ENCODE data around the gene PPFIA4. TPM values are rescaled to one million over a fixed set of nuclear protein-coding genes. Genes with fewer than 3 reads are reported as not detected.

PPFIA4 gene
- total RNA-seq, 1 experiment from 2014 or later, result 3.0 TPM

DNA sequence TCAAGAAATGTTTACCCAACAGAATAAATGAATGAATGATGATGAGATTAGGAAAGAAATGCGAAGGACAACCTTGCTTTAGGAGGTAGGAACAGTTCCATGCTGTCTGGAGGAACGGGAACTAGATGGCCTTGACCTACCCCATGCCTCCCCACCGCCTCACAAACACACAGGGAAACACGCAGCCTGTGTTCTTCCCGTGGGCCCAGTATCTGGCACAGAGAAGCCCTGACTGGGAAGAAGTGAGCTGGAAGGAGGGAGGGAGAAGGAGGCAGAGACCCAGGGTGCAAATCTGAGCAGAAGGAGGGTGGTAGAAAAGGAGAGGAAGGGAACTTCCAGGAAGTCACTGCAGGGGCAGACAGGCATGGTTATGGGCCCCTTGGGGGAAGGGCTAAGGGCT, 97.7 kb downstream of the PPFIA4 start:
- Histone ChIP-seq H3K4me1 (ENCODE audit: insufficient read depth, low read length, poor library complexity, severe bottlenecking) (peaks cover 15% of the 10 kb centered on the region), H3K36me3 (ENCODE audit: insufficient read depth, low read length, poor library complexity, severe bottlenecking) (no peaks in the 10 kb centered on the region), H3K4me3 (ENCODE audit: low read depth, low read length, poor library complexity, severe bottlenecking) (no peak overlapping the region), H3K27ac (ENCODE audit: low read depth, low read length, poor library complexity, severe bottlenecking) (no peak overlapping the region), H3K9me3 (ENCODE audit: low read depth, low read length, poor library complexity, severe bottlenecking) (no peaks in the 10 kb centered on the region), H3K27me3 (replicated peaks; ENCODE audit: insufficient read depth, low read depth, low read length, poor library complexity) (peaks cover 32% of the 10 kb centered on the region)
- ChIA-PET POLR2A (ENCODE audit: low non-redundant PET) (no interaction called here), CTCF (no interaction called here)
- no TSS peak for BruUV-seq (replicated peaks)
- TF ChIP-seq, protein P1, sequence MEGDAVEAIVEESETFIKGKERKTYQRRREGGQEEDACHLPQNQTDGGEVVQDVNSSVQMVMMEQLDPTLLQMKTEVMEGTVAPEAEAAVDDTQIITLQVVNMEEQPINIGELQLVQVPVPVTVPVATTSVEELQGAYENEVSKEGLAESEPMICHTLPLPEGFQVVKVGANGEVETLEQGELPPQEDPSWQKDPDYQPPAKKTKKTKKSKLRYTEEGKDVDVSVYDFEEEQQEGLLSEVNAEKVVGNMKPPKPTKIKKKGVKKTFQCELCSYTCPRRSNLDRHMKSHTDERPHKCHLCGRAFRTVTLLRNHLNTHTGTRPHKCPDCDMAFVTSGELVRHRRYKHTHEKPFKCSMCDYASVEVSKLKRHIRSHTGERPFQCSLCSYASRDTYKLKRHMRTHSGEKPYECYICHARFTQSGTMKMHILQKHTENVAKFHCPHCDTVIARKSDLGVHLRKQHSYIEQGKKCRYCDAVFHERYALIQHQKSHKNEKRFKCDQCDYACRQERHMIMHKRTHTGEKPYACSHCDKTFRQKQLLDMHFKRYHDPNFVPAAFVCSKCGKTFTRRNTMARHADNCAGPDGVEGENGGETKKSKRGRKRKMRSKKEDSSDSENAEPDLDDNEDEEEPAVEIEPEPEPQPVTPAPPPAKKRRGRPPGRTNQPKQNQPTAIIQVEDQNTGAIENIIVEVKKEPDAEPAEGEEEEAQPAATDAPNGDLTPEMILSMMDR (conservative IDR thresholded peaks at IDR 0.05; ENCODE audit: low read depth, low read length), result no peak
- TF ChIP-seq EZH2 (IDR thresholded peaks at IDR 0.05; ENCODE audit: borderline replicate concordance, low read depth, low read length, poor library complexity, severe bottlenecking), result no peak
- DNase-seq (ENCODE audit: low spot score), result no peak
- intact Hi-C loops (cut with micrococcal nuclease; ENCODE audit: unreplicated experiment), result no loop called here

GRCh38 chr1:203124546-203125317, 98.4 kb downstream of the PPFIA4 start:
- ChIA-PET CTCF (no interaction called here), POLR2A (ENCODE audit: low non-redundant PET) (no interaction called here)
- H3K4me1 ChIP-seq (ENCODE audit: insufficient read depth, low read length, poor library complexity, severe bottlenecking), result peaks cover 15% of the 10 kb centered on the region
- DNase-seq (ENCODE audit: low spot score), result no peak
- BruUV-seq (replicated peaks), result no TSS peak
- H3K36me3 ChIP-seq (ENCODE audit: insufficient read depth, low read length, poor library complexity, severe bottlenecking), result no peaks in the 10 kb centered on the region
- intact Hi-C loops (cut with micrococcal nuclease; ENCODE audit: unreplicated experiment), result no loop called here
- no peak overlapping the region for H3K27ac ChIP-seq (ENCODE audit: low read depth, low read length, poor library complexity, severe bottlenecking)
- H3K9me3 ChIP-seq (ENCODE audit: low read depth, low read length, poor library complexity, severe bottlenecking), result no peaks in the 10 kb centered on the region
- peaks cover 30% of the 10 kb centered on the region for H3K27me3 ChIP-seq (replicated peaks; ENCODE audit: insufficient read depth, low read depth, low read length, poor library complexity)
- H3K4me3 ChIP-seq (ENCODE audit: low read depth, low read length, poor library complexity, severe bottlenecking), result no peak overlapping the region
- TF ChIP-seq EZH2 (IDR thresholded peaks at IDR 0.05; ENCODE audit: borderline replicate concordance, low read depth, low read length, poor library complexity, severe bottlenecking), result no peak
- TF ChIP-seq, protein P1 (conservative IDR thresholded peaks at IDR 0.05; ENCODE audit: low read depth, low read length), result no peak

- no peaks in the 10 kb centered on the region for H3K36me3 ChIP-seq (ENCODE audit: insufficient read depth, low read length, poor library complexity, severe bottlenecking)
- no peaks in the 10 kb centered on the region for H3K9me3 ChIP-seq (ENCODE audit: low read depth, low read length, poor library complexity, severe bottlenecking)
- H3K27me3 ChIP-seq (replicated peaks; ENCODE audit: insufficient read depth, low read depth, low read length, poor library complexity), result peaks cover 23% of the 10 kb centered on the region
- BruUV-seq (replicated peaks), result no TSS peak
- peaks cover 15% of the 10 kb centered on the region for H3K4me1 ChIP-seq (ENCODE audit: insufficient read depth, low read length, poor library complexity, severe bottlenecking)
- CTCF ChIA-PET, result interaction anchor here (0.6 to 1.3 kb wide), 2 partner anchors 8 to 86 kb away, joined by 3 to 7 read pairs; no protein-coding TSS in a partner anchor
- H3K27ac ChIP-seq (ENCODE audit: low read depth, low read length, poor library complexity, severe bottlenecking), result no peak overlapping the region
- intact Hi-C loops (cut with micrococcal nuclease; ENCODE audit: unreplicated experiment), result no loop called here
- no peak for TF ChIP-seq EZH2 (IDR thresholded peaks at IDR 0.05; ENCODE audit: borderline replicate concordance, low read depth, low read length, poor library complexity, severe bottlenecking)
- TF ChIP-seq, protein P1 (conservative IDR thresholded peaks at IDR 0.05; ENCODE audit: low read depth, low read length), result peak; percentile 53
- no peak overlapping the region for H3K4me3 ChIP-seq (ENCODE audit: low read depth, low read length, poor library complexity, severe bottlenecking)
- POLR2A ChIA-PET (ENCODE audit: low non-redundant PET), result no interaction called here
- peak; percentile 42 for DNase-seq (ENCODE audit: low spot score)
Observed at GRCh38 chr1:203126151-203126865, 100.0 kb downstream of the PPFIA4 start.

Measured in A673 (cell line).